Mesenchymal stem cell (in vitro differentiated cells and primary cell): Measurements from ENCODE around the gene PIP4K2C.

Experiments
- DNase-seq: peaks from one replicate; pipeline ENCODE4 v3.0.0-alpha.2; 2013
- H2AFZ ChIP-seq: one replicate; pipeline ENCODE4 v1.6.1; 2013; ENCODE audit warnings: low read depth, mild to moderate bottlenecking, control low read depth, inconsistent platforms, low read length, moderate library complexity
- H2AK5ac ChIP-seq: 2 replicates; pipeline ENCODE4 v1.6.1; 2013; ENCODE audit warnings: low read length, moderate library complexity, mild to moderate bottlenecking, inconsistent platforms; ENCODE audit not compliant: severe bottlenecking
- H2BK120ac ChIP-seq: one replicate; pipeline ENCODE4 v1.6.1; 2013; ENCODE audit warnings: low read depth, mild to moderate bottlenecking, inconsistent platforms, low read length, moderate library complexity
- H2BK12ac ChIP-seq, 2 experiments: one replicate each; pipeline ENCODE4 v1.6.1; 2013; ENCODE audit warnings: inconsistent platforms in 2 of 2, low read length in 2 of 2, mild to moderate bottlenecking in 2 of 2, moderate library complexity in 2 of 2, control low read depth in 1 of 2
- H2BK15ac ChIP-seq: one replicate; pipeline ENCODE4 v1.6.1; 2013; ENCODE audit warnings: mild to moderate bottlenecking, low read depth, inconsistent platforms; ENCODE audit not compliant: poor library complexity, severe bottlenecking
- H2BK5ac ChIP-seq: 2 replicates; pipeline ENCODE4 v1.6.1; 2013; ENCODE audit warnings: low read depth, mild to moderate bottlenecking, low read length, control low read depth, inconsistent platforms; ENCODE audit not compliant: poor library complexity, severe bottlenecking
- H3K14ac ChIP-seq, 2 experiments: one replicate each; pipeline ENCODE4 v1.6.1; 2013; ENCODE audit warnings: inconsistent platforms in 2 of 2, low read length in 2 of 2, control low read depth in 1 of 2, mild to moderate bottlenecking in 1 of 2, moderate library complexity in 1 of 2
- H3K18ac ChIP-seq, 2 experiments: one replicate each; pipeline ENCODE4 v1.6.1; 2013; ENCODE audit warnings: inconsistent platforms in 2 of 2, low read length in 2 of 2, control low read depth in 1 of 2, low read depth in 1 of 2, mild to moderate bottlenecking in 1 of 2
- H3K23ac ChIP-seq, 2 experiments: one replicate each; pipeline ENCODE4 v1.6.1; 2013; ENCODE audit warnings: inconsistent platforms in 2 of 2, low read length in 2 of 2, mild to moderate bottlenecking in 2 of 2, moderate library complexity in 2 of 2, control low read depth in 1 of 2
- H3K27ac ChIP-seq: 2 replicates; pipeline ENCODE4 v1.5.1; 2013; ENCODE audit warnings: mild to moderate bottlenecking, moderate library complexity, low read length, control low read depth, inconsistent platforms; ENCODE audit not compliant: poor library complexity, severe bottlenecking
- H3K27me3 ChIP-seq, 2 experiments: 2 replicates each; pipeline versions ENCODE4 v1.6.1 to v1.7.0; 2013; ENCODE audit warnings: low read length in 2 of 2, mild to moderate bottlenecking in 2 of 2, moderate library complexity in 2 of 2, control low read depth in 1 of 2, inconsistent platforms in 1 of 2; ENCODE audit not compliant: control insufficient read depth in 1 of 2, insufficient read depth in 1 of 2
- H3K36me3 ChIP-seq, 2 experiments: 2 replicates each; pipeline versions ENCODE4 v1.6.1 to v1.7.0; 2013; ENCODE audit warnings: low read length in 2 of 2, control low read depth in 1 of 2, inconsistent platforms in 1 of 2, low read depth in 1 of 2, mild to moderate bottlenecking in 1 of 2; ENCODE audit not compliant: insufficient read depth in 2 of 2, control insufficient read depth in 1 of 2
- H3K4ac ChIP-seq, 2 experiments: one replicate each; pipeline ENCODE4 v1.6.1; 2013; ENCODE audit warnings: inconsistent platforms in 2 of 2, low read length in 2 of 2, mild to moderate bottlenecking in 2 of 2, moderate library complexity in 2 of 2, control low read depth in 1 of 2, low read depth in 1 of 2
- H3K4me1 ChIP-seq: 2 replicates; pipeline ENCODE4 v1.6.1; 2013; ENCODE audit warnings: low read depth, low read length, control low read depth; ENCODE audit not compliant: control insufficient read depth, insufficient read depth
- H3K4me2 ChIP-seq: 2 replicates; pipeline ENCODE4 v1.6.1; 2013; ENCODE audit warnings: low read length, mild to moderate bottlenecking, inconsistent platforms; ENCODE audit not compliant: poor library complexity, severe bottlenecking
- H3K4me3 ChIP-seq, 2 experiments: 2 replicates each; pipeline versions ENCODE4 v1.5.1 to v1.7.0; 2013; ENCODE audit warnings: low read length in 2 of 2, mild to moderate bottlenecking in 2 of 2, control low read depth in 1 of 2, low read depth in 1 of 2; ENCODE audit not compliant: insufficient read depth in 1 of 2
- H3K79me1 ChIP-seq: replicated peaks from 2 replicates; pipeline ENCODE4 v1.6.1; 2013; ENCODE audit warnings: mild to moderate bottlenecking, control low read depth, low read length, inconsistent platforms; ENCODE audit not compliant: poor library complexity, severe bottlenecking
- H3K9ac ChIP-seq: 2 replicates; pipeline ENCODE4 v1.7.0; 2013; ENCODE audit warnings: mild to moderate bottlenecking, low read length, moderate library complexity
- H3K9me3 ChIP-seq: 2 replicates; pipeline ENCODE4 v1.7.0; 2013; ENCODE audit warnings: mild to moderate bottlenecking, low read length; ENCODE audit not compliant: control insufficient read depth
- H4K8ac ChIP-seq: one replicate; pipeline ENCODE4 v1.6.1; 2013; ENCODE audit warnings: inconsistent platforms, mild to moderate bottlenecking, low read length, moderate library complexity
- H4K91ac ChIP-seq: one replicate; pipeline ENCODE4 v1.6.1; 2013; ENCODE audit warnings: mild to moderate bottlenecking, low read length, inconsistent platforms
- WGBS: methylation state at CpG from one replicate; pipeline ENCODE4 v1.1.7; 2013; ENCODE audit warnings: mixed read lengths; 5-methylcytosine and 5-hydroxymethylcytosine counted together

The PIP4K2C gene

DNA sequence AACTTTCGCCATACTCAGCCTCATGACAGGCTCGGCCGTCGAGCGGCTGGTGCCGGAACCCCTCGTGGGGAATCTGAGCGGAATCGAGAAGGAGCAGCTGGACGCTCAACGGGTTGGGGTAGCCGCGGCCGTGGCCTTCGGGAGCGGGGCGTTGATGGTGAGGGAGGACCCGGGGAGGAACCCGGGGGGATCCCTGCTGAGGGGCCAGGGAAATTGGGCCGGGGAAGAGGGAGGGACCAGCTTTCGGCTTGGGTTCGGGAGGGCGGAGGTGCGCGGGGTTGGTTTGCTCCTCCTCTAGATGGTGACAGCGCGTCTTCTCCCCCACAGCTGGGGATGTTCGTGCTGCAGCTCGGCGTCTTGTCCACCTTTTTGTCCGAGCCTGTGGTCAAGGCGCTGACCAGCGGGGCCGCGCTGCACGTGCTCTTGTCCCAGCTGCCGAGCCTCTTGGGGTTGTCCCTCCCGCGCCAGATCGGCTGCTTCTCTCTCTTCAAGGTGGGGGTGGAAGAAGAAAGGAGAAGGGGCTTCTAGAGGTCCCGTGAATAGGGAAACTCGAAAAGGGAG is 30.0 kb downstream of the PIP4K2C start:
- WGBS: 3% methylated on average over 42 of the region's 42 CpGs
- Histone ChIP-seq H2AFZ (no peak overlapping the region), H3K4me1 (peaks cover 17% of the 10 kb centered on the region), H3K4me2 (peak overlapping the region; percentile 59), H3K18ac (no peak overlapping the region), H3K27me3 (peaks cover 73 to 86% of the 10 kb centered on the region in 2 experiments), H3K9ac (peak overlapping the region; percentile 26), H4K8ac (no peak overlapping the region), H3K9me3 (no peaks in the 10 kb centered on the region), H2AK5ac (no peak overlapping the region), H3K23ac (peak overlapping the region in 1 of 2 experiments; percentile 62), H3K4me3 (peak overlapping the region in 1 of 2 experiments; percentile 69), H3K4ac (no peak overlapping the region), H3K27ac (no peak overlapping the region), H3K36me3 (peaks cover 0 to 14% of the 10 kb centered on the region in 2 experiments), H2BK120ac (no peak overlapping the region), H2BK5ac (no peak overlapping the region), H4K91ac (no peak overlapping the region), H2BK15ac (no peak overlapping the region), H2BK12ac (no peak overlapping the region), H3K79me1 (no peaks in the 10 kb centered on the region), H3K14ac (no peak overlapping the region)
- DNase-seq: peak; percentile 36

DNA sequence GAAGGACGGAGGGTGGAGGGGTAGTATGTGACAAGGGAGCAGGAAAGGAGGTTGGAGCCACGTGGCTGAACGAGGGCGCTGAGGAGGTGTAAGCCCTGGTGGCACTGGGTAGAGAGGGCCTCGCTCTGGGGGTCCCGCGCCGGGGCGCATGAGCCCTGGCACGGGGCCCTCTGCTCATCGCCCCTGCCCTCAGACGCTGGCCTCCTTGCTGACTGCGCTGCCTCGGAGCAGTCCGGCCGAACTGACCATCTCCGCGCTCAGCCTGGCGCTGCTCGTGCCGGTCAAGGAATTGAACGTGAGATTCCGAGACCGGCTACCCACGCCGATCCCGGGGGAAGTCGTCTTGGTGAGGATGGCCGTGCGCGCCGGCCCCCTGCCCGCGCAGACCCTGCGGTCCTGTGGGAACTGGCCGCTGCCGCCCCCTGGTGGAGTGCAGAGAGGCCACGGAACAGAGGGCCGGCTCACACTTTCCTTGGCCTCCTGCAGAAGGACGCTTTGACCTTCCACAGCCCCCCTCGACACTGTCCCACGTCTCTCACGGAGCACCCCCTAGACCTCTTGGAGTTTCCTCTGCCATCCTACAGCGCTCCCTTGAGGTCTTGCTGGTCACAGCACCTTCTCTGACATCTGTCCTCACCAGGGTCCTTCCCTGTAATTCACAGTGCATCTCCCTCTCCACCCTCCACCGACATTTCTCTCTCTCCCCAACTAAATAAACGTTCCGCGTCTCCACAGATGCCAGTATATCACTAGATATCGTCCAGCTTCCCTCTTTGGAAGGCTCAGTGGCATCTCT is 30.7 kb downstream of the PIP4K2C start:
- Histone ChIP-seq H3K14ac (no peak overlapping the region), H3K4me2 (peak overlapping the region; percentile 59), H2BK15ac (no peak overlapping the region), H3K27me3 (peaks cover 80 to 93% of the 10 kb centered on the region in 2 experiments), H3K27ac (no peak overlapping the region), H2AFZ (no peak overlapping the region), H3K79me1 (no peaks in the 10 kb centered on the region), H4K91ac (no peak overlapping the region), H3K4me1 (peaks cover 17% of the 10 kb centered on the region), H3K36me3 (peaks cover 0 to 9% of the 10 kb centered on the region in 2 experiments), H3K9ac (peak overlapping the region; percentile 26), H3K4ac (no peak overlapping the region), H2BK120ac (no peak overlapping the region), H4K8ac (no peak overlapping the region), H3K23ac (no peak overlapping the region), H3K4me3 (peak overlapping the region in 1 of 2 experiments; percentile 69), H3K9me3 (no peaks in the 10 kb centered on the region), H2BK5ac (no peak overlapping the region), H2AK5ac (no peak overlapping the region), H3K18ac (no peak overlapping the region), H2BK12ac (no peak overlapping the region)
- 1% methylated on average over 49 of the region's 49 CpGs for WGBS
- DNase-seq: peak; percentile 50

GRCh38 chr12:57622293-57623245 is 31.6 kb downstream of the PIP4K2C start:
- Histone ChIP-seq H3K27me3 (peaks cover 89 to 94% of the 10 kb centered on the region in 2 experiments), H3K27ac (no peak overlapping the region), H3K4me2 (no peak overlapping the region), H2BK15ac (no peak overlapping the region), H3K4me3 (no peak overlapping the region), H3K14ac (no peak overlapping the region), H3K4ac (no peak overlapping the region), H2AK5ac (no peak overlapping the region), H2AFZ (no peak overlapping the region), H2BK12ac (no peak overlapping the region), H3K79me1 (no peaks in the 10 kb centered on the region), H3K4me1 (peaks cover 20% of the 10 kb centered on the region), H2BK5ac (no peak overlapping the region), H4K91ac (no peak overlapping the region), H3K18ac (no peak overlapping the region), H2BK120ac (no peak overlapping the region), H3K23ac (no peak overlapping the region), H3K9ac (no peak overlapping the region), H3K36me3 (peaks cover 0 to 5% of the 10 kb centered on the region in 2 experiments), H3K9me3 (no peaks in the 10 kb centered on the region), H4K8ac (no peak overlapping the region)
- 72% methylated on average over 8 of the region's 9 CpGs for WGBS
- no peak for DNase-seq
